Upper lobe of left lung (tissue), 4 donors: Measurements from ENCODE around the gene MAN2B2.

ENCODE experiments used
- EP300 ChIP-seq, 4 donors: sonication (generic); formaldehyde crosslinking; IDR thresholded peaks; one replicate each; pipeline ENCODE4 v1.5.1; 2017; ENCODE audit warnings: antibody characterized with exemption in 4 of 4, control low read depth in 2 of 4
- POLR2A ChIP-seq, 4 donors: fragments of 450-650 bp; IDR thresholded peaks; one replicate each; pipeline ENCODE4 v1.5.1; 2016 to 2017; ENCODE audit warnings: antibody characterized with exemption in 4 of 4, mild to moderate bottlenecking in 2 of 4
- POLR2AphosphoS5 ChIP-seq, 2 donors: sonication (generic); formaldehyde crosslinking; IDR thresholded peaks; one replicate each; pipeline ENCODE4 v1.5.1; 2017; ENCODE audit warnings: antibody characterized with exemption in 2 of 2
- TF ChIP-seq, protein P1 (sequence below), 6 experiments: fragments of 450-650 bp in 4 of 6; fragments of 200-600 bp in 2 of 6; sonication (generic) in 2 of 6; IDR thresholded peaks; one replicate each; pipeline ENCODE4 v1.5.1; 2016 to 2019; ENCODE audit warnings: antibody characterized with exemption in 6 of 6

DNA sequence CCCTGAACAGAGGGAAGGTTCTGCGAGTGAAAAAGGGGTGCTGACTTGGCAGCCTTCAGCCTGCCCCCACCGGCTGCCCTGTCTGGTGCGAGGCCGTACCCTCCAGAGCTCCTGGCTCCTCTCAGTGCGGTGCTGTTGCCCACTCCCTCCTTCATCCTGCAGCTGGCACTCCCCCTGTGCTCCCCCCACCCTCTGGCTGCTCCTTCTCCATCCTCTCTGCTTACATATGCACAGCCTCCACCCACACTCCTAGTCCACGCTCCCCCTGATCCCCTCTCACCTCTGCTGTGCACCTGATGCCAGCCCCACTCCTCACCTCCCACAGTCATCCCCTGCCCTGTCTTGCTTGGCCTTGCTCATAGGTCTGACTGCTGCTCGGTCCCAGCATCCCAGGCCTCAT lies 9.9 kb downstream of the MAN2B2 start:
- TF ChIP-seq, protein P1, sequence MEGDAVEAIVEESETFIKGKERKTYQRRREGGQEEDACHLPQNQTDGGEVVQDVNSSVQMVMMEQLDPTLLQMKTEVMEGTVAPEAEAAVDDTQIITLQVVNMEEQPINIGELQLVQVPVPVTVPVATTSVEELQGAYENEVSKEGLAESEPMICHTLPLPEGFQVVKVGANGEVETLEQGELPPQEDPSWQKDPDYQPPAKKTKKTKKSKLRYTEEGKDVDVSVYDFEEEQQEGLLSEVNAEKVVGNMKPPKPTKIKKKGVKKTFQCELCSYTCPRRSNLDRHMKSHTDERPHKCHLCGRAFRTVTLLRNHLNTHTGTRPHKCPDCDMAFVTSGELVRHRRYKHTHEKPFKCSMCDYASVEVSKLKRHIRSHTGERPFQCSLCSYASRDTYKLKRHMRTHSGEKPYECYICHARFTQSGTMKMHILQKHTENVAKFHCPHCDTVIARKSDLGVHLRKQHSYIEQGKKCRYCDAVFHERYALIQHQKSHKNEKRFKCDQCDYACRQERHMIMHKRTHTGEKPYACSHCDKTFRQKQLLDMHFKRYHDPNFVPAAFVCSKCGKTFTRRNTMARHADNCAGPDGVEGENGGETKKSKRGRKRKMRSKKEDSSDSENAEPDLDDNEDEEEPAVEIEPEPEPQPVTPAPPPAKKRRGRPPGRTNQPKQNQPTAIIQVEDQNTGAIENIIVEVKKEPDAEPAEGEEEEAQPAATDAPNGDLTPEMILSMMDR (IDR thresholded peaks at IDR 0.05): no peak
- TF ChIP-seq POLR2AphosphoS5 (IDR thresholded peaks at IDR 0.05): no peak
- no peak for TF ChIP-seq POLR2A (IDR thresholded peaks at IDR 0.05)
- TF ChIP-seq EP300 (IDR thresholded peaks at IDR 0.05): no peak
